Glomerular endothelial cell (primary cell): ENCODE measurements around the gene LMF1. TPM values are rescaled to one million over a fixed set of nuclear protein-coding genes. Genes with fewer than 3 reads are reported as not detected.

Source experiments
- DNase-seq: peaks from one replicate; pipeline ENCODE4 v3.0.0-alpha.2; 2011; ENCODE audit warnings: low read depth, low spot score; ENCODE audit errors: extremely low read depth
- total RNA-seq: library from RNA; depleted of rRNA; stranded (reverse); fragments of >200 nt; gene quantifications from 2 replicates; pipeline ENCODE4 v1.2.3, GENCODE V29; 2015

LMF1 gene
- total RNA-seq, 1 donor from 2014 or later: 36.6 TPM

- no peak for DNase-seq
Measured at GRCh38 chr16:916035-916799, 54.6 kb downstream of the LMF1 start.

DNA sequence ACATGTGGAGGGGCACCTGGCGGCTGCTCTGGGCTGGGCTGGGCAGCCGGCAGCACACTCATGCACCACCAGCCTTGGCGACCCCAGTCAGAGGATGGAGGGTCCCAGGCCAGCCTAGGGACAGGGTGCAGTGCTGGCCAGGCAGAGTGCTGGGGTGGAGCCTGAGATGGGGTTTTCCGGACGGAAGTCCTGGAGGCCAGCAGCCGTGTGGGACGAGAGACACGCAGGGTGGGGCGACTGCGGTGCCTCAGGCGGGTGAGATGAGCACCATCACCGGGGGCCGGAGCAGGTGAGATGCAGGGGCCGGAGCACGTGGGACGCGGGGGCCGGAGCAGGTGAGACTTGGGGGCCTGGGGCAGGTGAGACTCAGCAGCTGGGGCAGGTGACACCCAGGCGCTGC is 55.2 kb downstream of the LMF1 start:
- no peak for DNase-seq

DNA sequence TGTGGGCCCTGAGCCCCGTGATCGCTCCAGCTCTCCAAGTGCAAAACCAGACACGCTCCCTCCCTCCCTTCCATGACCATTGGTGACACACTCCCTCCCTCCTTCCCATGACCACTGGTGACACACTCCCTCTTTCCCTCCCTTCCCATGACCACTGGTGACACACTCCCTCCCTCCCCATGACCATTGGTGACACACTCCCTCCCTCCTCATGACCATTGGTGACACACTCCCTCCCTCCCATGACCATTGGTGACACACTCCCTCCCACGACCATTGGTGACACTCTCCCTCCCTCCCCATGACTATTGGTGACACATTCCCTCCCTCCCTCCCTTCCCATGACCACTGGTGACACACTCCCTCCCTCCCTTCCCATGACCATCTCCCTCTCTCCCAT is 56.3 kb downstream of the LMF1 start:
- no peak for DNase-seq

DNA sequence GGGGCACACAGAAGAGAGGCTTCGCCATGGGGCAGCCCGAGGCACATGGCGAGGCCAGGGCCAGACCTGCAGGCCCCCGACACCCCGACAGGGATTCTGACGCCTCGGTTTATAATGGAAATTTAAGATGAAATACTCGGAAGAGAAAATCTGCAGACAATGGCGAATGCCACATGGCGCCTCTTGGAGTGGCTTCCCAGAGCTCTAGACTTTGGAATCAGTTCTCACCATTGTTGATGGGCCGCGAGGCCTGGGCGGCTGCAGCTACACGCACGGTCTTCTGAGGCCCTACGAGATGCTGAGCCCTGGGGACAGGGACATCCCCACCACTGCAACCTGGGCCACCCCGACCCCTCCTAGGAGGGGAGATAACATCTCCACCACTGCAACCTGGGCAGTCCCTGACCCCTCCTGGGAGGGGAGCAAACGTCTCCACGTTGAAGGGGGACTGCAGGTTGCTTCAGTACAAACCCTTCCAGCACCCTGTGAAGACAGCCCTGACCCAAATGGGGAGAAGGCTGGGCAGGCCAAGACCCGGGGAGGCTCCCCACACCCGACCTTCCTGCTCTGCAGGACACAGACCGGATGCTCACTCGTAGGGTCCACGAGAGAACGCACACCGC is 56.9 kb downstream of the LMF1 start:
- DNase-seq: no peak

DNA sequence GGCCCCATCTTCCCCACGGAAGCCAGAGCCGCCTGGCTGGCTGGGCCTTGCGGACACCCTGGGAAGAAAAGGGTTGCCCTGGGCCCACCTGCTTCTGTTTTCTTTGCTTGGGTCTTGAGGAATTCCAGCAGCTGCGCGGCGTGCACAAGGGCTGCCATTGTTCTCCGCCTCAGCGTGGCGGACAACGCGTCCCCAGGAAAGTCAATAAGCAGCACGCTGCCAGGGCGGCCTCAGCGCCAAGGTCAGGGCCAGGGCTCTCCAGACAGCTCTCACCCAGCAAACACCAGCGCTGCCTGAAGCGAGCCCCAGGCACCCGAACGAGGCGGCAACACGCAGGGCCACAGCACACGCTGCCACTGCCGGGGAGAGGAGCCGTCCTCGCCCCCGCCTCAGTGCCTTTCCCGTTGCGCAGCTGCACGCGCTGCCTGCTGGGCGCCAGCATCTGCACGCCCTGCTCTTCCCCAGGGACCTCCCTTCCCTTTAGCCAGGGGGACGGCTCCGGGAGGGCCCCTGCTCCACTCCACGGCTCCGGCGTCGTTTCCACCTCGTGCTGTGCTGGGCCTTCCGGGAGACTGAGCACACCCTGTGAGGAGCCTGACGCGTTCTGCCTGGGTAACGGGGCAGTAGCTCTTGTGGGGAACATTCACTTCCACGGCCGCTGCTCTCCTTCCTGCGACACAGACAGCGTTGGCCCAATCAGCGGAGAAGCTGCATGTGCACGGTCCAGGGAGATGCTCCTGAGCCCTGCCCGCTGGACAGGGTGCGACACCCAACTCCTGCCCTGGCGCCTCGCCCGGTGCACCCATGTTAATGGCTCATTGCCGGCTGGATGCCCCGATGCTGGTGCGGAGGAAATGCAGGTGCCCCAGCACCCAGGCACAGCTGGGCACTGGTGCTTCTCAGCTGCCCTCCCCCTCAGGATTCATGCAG is 57.8 kb downstream of the LMF1 start:
- DNase-seq: no peak

GRCh38 chr16:912322-912683 is 58.5 kb downstream of the LMF1 start:
- no peak for DNase-seq

DNA sequence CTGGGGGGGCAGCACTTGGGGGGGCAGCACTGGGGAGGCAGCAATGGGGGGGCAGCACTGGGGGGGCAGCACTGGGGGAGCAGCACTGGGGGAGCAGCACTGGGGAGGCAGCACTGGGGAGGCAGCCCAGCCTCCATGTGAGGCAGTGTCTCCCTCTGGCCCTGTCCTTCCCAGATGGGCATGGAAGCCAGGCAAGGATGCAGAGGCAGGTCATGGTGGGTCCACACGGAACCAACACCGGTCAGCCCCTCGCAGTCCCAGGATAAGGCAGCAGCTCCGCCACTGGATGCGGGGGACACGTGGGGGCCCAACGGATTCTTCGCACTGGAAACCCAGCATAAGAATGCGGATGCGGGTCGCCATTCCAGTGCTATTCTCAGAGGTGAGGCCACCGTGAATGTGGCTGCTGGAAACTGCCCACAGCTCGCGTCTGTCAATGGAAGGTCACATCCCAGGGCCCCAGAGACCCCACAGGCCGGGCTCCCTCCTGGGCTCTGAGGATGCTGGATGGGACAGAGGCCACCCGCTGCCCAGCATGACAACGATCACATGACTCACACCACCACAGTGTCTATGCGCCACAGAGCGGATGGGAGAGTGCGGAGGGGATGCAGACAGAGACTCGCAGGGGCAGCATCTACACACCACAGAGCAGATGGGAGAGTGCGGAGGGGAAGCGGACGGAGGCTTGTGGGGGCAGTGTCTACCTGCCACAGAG is 59.0 kb downstream of the LMF1 start:
- no peak for DNase-seq

DNA sequence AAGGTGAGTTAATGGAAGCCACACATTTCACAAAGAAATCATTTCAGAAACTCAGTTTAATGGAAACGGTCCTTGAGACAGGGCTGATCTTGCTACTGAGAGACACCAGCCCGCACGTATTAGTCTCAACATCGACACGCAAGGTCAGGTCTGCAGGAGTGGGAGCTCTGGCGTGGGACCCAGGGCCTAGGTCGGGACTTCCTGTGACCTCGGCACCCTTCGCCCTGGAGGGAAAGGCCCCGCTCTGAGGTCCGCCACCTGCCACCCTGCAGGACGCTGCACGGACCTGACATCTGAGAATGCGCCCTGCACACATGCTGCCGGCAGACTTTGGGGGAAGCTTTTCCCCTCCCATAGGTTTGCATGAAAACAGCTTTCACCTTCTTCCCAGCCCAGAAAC is 59.7 kb downstream of the LMF1 start:
- DNase-seq: no peak

GRCh38 chr16:910181-910580 is 60.6 kb downstream of the LMF1 start:
- DNase-seq: no peak

- DNase-seq: no peak
Measured at GRCh38 chr16:909281-910000, 61.3 kb downstream of the LMF1 start.

DNA sequence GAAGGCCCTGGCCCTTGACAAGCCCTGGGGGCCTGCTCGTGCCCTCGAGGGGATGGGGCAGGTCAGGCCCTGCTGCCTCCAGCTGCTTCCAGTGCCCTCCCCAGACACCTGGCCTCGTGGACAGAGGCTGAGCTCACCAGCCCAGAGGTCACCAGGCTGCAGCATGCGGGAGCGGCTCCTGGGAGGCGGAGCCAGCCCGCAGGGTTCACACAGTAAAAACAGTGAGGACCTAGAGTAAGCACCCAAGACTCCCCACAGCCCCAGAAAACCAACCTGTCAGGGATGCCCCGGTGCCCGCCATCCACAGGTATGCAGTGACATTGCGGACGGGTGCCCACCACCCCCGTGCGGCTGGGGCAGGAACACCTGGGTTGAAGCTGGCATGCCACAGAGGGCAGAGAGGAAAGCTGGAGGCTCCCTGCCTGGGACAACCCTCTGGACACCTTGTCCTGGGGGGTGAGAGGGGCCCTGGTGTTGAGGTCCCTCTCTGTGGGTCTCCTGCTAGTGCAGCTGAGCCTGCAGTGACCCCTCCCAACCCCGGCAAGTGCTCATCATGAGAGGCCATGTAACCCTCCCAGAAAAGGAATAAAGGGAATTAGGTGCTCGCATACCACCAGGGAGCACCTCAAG is 62.1 kb downstream of the LMF1 start:
- DNase-seq: no peak

GRCh38 chr16:907842-908241 is 62.9 kb downstream of the LMF1 start:
- no peak for DNase-seq

GRCh38 chr16:907361-907760 is 63.4 kb downstream of the LMF1 start:
- DNase-seq: no peak

DNA sequence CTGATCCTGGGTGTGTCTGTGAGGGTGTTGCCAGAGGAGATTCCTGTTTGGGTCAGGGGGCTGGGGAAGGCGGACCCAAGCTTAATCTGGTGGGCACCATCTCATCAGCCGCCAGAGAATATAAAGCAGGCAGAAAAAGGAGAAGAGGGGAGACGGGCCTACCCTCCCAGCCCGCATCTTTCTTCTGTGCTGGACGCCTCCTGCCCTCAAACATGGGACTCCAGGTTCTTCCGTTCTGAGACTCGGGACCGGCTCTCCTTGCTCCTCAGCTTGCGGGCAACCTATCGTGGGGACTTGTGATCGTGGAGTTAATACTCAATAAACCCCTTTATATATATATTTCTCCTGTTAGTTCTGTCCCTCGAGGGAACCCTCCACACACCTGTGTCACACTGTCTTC is 64.5 kb downstream of the LMF1 start:
- DNase-seq: no peak

DNA sequence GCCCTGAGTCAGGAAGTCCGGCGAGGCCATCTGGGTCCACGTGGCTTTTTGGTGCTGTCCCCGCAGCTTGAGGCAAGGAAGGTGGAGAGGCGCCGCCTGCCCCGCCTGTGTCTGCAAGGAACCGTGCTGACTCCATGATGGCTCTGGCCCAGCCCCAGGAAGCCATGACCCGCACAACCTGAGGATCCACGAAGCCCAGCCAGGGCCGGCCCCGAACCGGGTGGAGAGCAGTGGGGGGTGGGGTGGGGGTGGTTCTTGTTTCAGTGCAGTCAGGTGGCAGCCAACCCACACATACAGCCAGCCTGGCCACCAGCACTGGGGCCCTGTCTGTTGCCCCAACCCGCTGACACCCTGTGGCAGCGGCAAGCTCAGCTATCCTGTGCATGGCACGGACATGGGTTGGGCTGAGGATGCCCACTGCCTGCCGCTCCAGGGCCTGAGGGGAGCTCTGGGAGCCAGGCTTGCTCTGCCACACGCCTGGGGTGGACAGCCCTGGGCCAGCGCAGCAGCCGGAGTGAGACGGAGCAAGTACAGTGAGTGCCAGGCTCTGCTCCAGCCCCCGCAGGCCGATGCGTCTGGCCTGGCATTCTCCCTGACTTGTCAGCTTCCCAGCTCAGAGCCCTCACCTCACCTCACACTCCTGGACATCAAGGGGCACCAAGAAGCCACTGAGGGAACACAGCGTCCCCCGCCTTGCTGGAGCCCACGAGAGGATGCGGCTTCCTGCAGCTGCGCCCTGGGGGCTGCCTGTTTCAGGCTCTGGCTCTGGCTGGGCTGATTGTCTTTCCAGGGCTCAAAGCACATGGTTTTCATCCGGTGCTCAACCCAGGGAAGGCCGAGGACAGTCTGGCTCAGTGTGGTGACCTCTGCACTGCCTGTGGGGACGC is 68.8 kb downstream of the LMF1 start:
- DNase-seq: no peak

DNA sequence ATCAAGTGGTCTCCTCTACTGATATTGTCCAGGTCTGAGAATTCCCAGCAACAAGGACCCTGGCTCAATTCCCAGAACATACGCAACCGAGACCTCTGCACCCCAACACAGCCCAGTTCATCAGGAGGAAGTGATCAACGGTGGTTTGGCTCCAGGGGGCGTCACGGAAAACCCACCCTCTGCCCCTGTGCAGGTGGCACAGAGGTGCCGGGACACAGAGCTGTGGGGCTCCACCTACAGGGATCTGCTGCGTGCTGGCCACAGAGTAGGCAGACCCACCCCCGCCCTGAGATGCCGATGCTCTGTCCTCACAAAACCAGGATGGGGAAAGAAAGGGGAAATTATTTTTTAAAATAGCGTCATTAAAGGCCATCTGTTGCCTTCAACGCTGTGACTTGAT is 69.6 kb downstream of the LMF1 start:
- DNase-seq: no peak

GRCh38 chr16:900211-900610 is 70.6 kb downstream of the LMF1 start:
- no peak for DNase-seq

DNA sequence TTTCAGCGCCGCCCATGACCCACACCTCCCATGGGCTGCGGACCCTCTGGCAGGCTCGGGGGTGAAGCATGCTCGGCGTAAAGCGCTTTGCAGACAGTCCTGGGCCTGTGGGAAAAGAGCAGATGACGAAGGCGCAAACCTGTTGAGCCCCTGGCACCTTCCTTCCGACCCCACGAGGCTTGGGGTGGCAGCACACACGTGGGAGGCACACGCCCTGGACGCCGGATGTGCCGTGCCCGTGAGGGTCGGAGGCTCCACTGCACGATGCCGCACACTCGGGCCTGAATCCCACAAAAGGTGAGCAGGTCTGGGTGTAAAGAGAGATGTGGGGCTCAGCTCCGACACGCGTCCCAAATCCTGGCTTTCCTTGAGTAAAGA is 71.1 kb downstream of the LMF1 start:
- DNase-seq: no peak
